Right lobe of liver (tissue), 4 donors: ENCODE results near the gene GATAD2B.

ENCODE experiments used
- POLR2A ChIP-seq: fragments of 450-650 bp; IDR thresholded peaks from one replicate; pipeline ENCODE4 v1.6.1; 2017; ENCODE audit warnings: antibody characterized with exemption, mild to moderate bottlenecking
- TF ChIP-seq, protein P1 (sequence below), 4 donors: fragments of 200-600 bp in 3 of 4; fragments of 450-650 bp in 1 of 4; IDR thresholded peaks; one replicate each; pipeline versions ENCODE4 v1.5.1 to v1.8.0; 2016 to 2022; ENCODE audit warnings: antibody characterized with exemption in 4 of 4, mild to moderate bottlenecking in 2 of 4
- donor health status: DM: no; HTN: no; CAD: no.
- donor health status: DM: no; HTN: no; CAD: no.
- donor health status: DM: no; HTN: yes; CAD: no.

DNA sequence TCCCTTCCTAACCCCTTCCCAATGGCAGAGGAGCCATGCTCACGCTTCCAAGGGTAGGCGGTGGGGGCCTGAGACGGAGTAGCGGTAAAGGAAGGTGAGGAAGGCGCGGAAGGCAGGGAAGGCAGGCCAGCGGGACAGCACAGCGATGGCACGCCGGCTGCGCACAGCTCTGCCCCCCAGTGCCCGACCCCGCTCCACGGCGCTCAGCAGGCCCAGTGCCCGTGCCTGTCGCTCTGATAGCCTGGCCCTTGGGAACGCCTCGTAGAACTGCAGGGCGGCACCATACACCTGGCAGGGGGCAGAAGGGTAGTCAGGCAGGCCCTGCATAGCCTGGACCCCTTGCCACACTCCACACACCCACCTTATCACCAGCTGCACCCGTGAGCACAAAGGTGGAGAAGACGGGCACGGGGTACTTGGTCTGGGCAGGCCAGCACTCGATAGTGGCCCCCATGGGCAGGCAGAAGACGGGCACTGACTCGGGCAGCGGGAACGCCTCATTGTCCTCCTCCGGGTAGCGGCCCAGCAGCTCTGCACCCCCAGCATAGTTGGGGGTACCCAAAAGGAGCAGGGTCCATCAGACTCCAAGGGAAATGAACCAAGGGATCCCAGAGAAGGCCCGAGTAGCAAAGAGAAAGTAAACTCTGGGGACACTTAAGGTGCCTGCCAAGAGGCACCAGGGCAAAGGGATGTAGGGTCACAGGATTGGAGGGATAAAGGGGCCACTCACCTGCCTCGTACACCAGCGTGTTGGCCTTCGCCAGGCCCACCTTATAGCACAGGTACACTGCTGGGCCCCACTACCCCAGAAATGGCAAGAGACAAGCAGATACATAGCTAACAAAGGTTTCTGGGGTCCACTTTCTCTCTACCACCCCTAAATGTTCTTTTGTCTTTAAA is 19.3 kb upstream of the GATAD2B start:
- TF ChIP-seq, protein P1, sequence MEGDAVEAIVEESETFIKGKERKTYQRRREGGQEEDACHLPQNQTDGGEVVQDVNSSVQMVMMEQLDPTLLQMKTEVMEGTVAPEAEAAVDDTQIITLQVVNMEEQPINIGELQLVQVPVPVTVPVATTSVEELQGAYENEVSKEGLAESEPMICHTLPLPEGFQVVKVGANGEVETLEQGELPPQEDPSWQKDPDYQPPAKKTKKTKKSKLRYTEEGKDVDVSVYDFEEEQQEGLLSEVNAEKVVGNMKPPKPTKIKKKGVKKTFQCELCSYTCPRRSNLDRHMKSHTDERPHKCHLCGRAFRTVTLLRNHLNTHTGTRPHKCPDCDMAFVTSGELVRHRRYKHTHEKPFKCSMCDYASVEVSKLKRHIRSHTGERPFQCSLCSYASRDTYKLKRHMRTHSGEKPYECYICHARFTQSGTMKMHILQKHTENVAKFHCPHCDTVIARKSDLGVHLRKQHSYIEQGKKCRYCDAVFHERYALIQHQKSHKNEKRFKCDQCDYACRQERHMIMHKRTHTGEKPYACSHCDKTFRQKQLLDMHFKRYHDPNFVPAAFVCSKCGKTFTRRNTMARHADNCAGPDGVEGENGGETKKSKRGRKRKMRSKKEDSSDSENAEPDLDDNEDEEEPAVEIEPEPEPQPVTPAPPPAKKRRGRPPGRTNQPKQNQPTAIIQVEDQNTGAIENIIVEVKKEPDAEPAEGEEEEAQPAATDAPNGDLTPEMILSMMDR (IDR thresholded peaks at IDR 0.05) = no peak
- TF ChIP-seq POLR2A = no peak
